Activated CD8-positive, alpha-beta memory T cell treated with anti-CD3 and anti-CD28 coated beads, Interleukin-2, amount 50 U/mL, for 4 hours (primary cell): ENCODE results near the gene KIAA1671.
"Not testable (repeated sequence)": the region's sequence is repeated elsewhere in the genome, so short reads cannot be mapped to it uniquely, and the experiment has no call there.

Experiments used
- DNase-seq: peaks from one replicate; pipeline ENCODE4 v3.0.0-alpha.2; 2020

KIAA1671 gene

GRCh38 chr22:25176799-25177198 lies 224.3 kb downstream of the KIAA1671 start:
- no peak for DNase-seq

GRCh38 chr22:25177226-25177625 lies 224.7 kb downstream of the KIAA1671 start:
- DNase-seq, result no peak

DNA sequence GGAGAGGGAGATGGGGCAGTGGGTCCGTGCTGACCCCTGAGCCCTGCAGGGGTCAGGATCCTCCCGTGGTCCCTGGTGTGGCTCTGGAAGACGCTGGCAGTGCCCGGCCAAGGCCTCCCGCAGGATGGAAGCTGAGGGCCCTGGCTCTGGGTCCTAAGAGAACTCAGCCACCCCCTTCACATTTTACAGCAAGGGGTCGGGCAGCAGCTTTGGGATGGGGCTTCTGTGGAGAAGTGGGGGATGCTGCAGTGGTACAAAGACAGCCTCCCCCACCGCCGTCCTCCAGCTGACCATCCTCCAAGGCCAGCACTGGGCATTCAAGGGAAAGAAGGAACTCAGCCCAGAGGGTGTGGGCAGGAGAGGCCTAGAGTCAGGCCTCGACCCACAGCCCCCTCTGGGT lies 225.4 kb downstream of the KIAA1671 start:
- DNase-seq, result no peak

DNA sequence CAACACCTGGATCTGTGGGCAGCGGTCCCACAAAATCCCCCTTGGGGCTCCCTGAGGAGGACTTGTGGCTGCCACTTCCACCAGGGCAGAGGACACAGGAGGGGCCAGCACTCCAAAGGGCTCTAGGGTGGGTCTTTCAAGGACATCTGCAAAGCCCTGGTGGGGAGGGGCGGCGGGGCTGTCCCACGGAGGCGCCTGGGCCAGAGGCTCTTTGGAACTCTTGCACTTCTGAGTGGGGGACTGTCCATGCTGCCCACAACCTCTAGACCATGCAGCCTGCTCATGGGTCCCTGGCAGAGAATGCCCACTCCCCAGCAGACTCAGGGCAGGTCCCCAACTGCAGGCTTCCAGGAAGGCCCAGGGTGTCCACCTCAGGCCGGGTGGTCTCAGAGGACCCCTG lies 225.8 kb downstream of the KIAA1671 start:
- DNase-seq, result not testable (repeated sequence)

GRCh38 chr22:25178869-25179631 lies 226.5 kb downstream of the KIAA1671 start:
- DNase-seq, result not testable (repeated sequence)

GRCh38 chr22:25182131-25183110 lies 229.9 kb downstream of the KIAA1671 start:
- DNase-seq, result no peak

GRCh38 chr22:25183949-25184619 lies 231.6 kb downstream of the KIAA1671 start:
- no peak for DNase-seq

- no peak for DNase-seq
Observed at GRCh38 chr22:25186140-25186539, 233.6 kb downstream of the KIAA1671 start.

- no peak for DNase-seq
Observed at GRCh38 chr22:25187469-25187868, 235.0 kb downstream of the KIAA1671 start.

DNA sequence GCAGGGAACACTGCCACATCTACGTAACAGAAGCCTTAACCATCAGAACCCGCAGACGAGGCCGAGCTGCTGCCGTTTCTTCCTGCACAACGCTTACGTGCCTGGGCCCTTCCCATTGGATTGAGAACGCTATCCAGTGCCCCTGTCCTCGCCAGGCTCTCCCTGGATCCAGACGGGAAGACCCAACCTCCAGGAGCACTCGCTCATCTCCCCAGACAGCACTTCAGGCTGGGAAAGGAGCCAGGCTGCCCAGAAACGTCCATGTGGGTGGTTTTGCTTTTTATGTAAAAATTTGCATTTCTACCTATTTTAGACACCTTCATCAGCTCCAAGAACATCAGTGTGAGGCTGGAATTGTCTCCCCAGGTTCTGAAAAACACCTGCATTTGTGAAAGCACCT lies 239.9 kb downstream of the KIAA1671 start:
- no peak for DNase-seq

DNA sequence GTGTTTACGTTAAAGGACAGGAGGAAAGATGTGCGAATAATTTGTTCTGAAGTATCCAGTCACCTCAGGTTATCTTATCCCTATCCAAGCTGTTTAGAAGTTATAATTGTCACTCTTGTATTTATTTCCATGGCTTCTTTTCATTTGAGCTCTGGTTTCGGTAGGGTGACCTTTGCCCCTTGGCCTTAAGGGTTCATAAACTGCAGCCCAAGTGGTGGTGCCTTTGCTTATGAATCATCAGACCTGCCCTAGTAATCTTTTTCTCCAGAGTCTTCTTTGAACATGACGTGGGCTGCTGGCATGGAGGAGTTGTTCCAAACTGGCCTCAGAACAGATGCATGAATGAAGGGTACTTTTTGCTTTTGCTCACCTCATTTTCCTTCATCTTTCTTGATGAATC lies 240.6 kb downstream of the KIAA1671 start:
- DNase-seq, result no peak

DNA sequence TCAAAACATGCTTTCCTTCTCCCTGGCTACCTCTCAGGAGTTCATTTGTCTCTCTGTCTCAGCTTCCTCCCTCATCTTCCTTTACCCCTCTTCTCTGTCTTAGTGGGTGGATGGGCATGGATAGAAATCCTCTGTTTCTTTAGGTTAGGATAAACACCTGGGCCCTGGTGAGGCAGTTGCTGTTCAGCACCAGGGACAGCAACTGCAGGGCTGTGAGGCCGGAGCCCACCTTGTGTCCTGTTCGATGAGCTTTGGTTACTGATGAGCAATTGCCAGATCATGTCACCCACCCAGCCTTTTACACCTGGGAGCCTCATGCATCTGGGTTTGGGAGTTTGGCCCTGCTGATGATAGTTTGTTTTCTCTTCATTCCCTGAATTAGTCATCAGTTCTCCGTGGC lies 241.0 kb downstream of the KIAA1671 start:
- no peak for DNase-seq

- no peak for DNase-seq
Observed at GRCh38 chr22:25196326-25196725, 243.8 kb downstream of the KIAA1671 start.

- no peak for DNase-seq
Observed at GRCh38 chr22:25197340-25197739, 244.8 kb downstream of the KIAA1671 start.

GRCh38 chr22:25199731-25200520 lies 247.4 kb downstream of the KIAA1671 start, which contains the start of gene CRYBB3:
CRYBB3 (plus strand) TSS chr22:25199858; CDS start chr22:25201397, 1,539 bp downstream.
- no peak for DNase-seq

DNA sequence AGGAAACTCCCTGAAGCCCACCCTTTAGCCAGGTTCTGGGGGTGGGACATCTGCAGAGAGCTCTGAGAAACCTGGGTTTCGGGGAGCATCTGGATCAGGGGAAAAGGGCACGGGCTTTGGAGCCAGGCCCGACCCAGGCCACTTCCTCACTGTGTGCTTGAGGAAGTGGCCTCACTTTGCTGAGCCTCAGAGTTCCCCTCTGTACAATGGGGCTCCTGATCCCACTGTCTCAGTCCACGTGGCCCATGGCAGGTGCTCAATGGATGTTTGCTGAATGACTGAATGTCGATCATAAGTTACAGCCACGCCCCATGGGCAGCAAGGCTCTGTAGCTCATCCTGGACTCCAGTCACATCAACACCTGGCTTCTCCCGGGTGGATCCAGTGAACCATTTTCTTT lies 248.5 kb downstream of the KIAA1671 start:
- DNase-seq, result no peak

- DNase-seq, result no peak
Observed at GRCh38 chr22:25201557-25202273, 249.2 kb downstream of the KIAA1671 start.

- peak; percentile 55 for DNase-seq
Observed at GRCh38 chr22:25202290-25202921, 249.9 kb downstream of the KIAA1671 start.

- DNase-seq, result no peak
Observed at GRCh38 chr22:25203082-25203481, 250.6 kb downstream of the KIAA1671 start.

DNA sequence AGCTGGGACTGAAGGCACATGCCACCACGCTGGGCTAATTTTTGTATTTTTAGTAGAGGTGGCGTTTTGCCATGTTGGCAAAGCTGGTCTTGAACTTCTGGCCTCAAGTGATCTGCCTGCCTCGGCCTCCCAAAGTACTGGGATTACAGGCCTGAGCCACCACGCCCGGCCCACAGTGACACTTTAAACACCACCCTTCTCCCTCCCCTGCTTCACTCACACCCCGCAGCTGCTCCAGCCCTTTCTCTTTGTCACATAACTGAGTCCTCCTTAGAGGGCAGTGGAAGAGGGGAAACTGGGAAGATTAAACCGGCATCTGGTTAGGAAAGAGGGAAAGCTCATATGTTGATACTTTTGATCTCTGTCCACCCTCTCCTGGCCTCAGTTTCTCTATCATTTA lies 252.0 kb downstream of the KIAA1671 start:
- not testable (repeated sequence) for DNase-seq

- no peak for DNase-seq
Observed at GRCh38 chr22:25205847-25206246, 253.3 kb downstream of the KIAA1671 start.
